Upper lobe of right lung (tissue), 1 donor: ENCODE results near the gene HDLBP. TPM values are rescaled to one million over a fixed set of nuclear protein-coding genes. Genes with fewer than 3 reads are reported as not detected.

Experiments
- ATAC-seq: fragments of 200-7000 bp; cut with Tn5 transposase; one replicate; pipeline ENCODE4 v1.9.1; 2020; ENCODE audit warnings: mild to moderate bottlenecking, moderate library complexity
- DNase-seq: peaks from one replicate; pipeline ENCODE4 v3.0.0-alpha.2; 2020
- H3K27ac ChIP-seq: fragments of 200-600 bp; one replicate; pipeline ENCODE4 v1.8.0; 2022
- H3K27me3 ChIP-seq: fragments of 200-600 bp; one replicate; pipeline ENCODE4 v1.8.0; 2022; ENCODE audit warnings: mild to moderate bottlenecking
- H3K36me3 ChIP-seq: fragments of 200-600 bp; one replicate; pipeline ENCODE4 v1.8.0; 2022
- H3K4me1 ChIP-seq: fragments of 200-600 bp; one replicate; pipeline ENCODE4 v1.8.0; 2022
- H3K4me3 ChIP-seq: fragments of 200-600 bp; one replicate; pipeline ENCODE4 v1.8.0; 2022; ENCODE audit warnings: mild to moderate bottlenecking
- H3K9me3 ChIP-seq: fragments of 200-600 bp; one replicate; pipeline ENCODE4 v1.8.0; 2022
- intact Hi-C: fragments of 100-400 bp; cut with DNase I; formaldehyde crosslinking; loops from one replicate; pipeline ENCODE4 v1.11.0; 2022
- total RNA-seq: library from RNA; stranded (reverse); fragmentation: NEBNext Ultra II Directional; extraction: Animal tissue kit (Norgen Biotek cat#: 25700); gene quantifications from one replicate; pipeline ENCODE4 v1.2.1, GENCODE V29; 2021
- TF ChIP-seq, protein P1 (sequence below): fragments of 200-600 bp; IDR thresholded peaks from one replicate; pipeline ENCODE4 v1.8.0; 2022; ENCODE audit warnings: antibody characterized with exemption
- donor health status: DM: no; HTN: yes; CAD: no; lungs with severe emphysema.

The HDLBP gene
- total RNA-seq, 1 donor from 2014 or later: 444 TPM

DNA sequence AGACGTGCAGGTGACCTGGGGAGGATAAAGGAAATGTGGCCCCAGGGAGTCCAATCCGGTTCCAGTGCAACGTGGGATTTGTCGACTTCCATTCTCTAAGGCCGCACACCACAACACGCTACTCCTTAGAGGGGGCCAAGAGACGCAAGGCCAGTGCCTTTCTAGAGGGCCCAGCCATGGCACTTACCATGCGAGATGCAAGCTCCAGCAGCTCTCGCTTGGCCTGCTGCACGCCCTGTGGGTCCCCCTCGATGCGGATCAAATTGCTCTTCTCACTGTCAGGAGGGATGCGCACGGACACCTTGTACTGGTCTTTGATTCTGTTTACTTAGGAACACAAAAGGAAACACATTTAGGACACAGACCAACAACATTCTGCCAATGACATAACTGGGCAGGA is 65.8 kb downstream of the HDLBP start:
- Histone ChIP-seq H3K4me3 (no peak overlapping the region), H3K9me3 (no peaks in the 10 kb centered on the region), H3K36me3 (peaks cover 100% of the 10 kb centered on the region), H3K27ac (no peak overlapping the region), H3K4me1 (no peaks in the 10 kb centered on the region), H3K27me3 (no peaks in the 10 kb centered on the region)
- TF ChIP-seq, protein P1, sequence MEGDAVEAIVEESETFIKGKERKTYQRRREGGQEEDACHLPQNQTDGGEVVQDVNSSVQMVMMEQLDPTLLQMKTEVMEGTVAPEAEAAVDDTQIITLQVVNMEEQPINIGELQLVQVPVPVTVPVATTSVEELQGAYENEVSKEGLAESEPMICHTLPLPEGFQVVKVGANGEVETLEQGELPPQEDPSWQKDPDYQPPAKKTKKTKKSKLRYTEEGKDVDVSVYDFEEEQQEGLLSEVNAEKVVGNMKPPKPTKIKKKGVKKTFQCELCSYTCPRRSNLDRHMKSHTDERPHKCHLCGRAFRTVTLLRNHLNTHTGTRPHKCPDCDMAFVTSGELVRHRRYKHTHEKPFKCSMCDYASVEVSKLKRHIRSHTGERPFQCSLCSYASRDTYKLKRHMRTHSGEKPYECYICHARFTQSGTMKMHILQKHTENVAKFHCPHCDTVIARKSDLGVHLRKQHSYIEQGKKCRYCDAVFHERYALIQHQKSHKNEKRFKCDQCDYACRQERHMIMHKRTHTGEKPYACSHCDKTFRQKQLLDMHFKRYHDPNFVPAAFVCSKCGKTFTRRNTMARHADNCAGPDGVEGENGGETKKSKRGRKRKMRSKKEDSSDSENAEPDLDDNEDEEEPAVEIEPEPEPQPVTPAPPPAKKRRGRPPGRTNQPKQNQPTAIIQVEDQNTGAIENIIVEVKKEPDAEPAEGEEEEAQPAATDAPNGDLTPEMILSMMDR: no peak
- DNase-seq (peak; percentile 25), ATAC-seq (no peak)
- intact Hi-C loops: no loop called here

DNA sequence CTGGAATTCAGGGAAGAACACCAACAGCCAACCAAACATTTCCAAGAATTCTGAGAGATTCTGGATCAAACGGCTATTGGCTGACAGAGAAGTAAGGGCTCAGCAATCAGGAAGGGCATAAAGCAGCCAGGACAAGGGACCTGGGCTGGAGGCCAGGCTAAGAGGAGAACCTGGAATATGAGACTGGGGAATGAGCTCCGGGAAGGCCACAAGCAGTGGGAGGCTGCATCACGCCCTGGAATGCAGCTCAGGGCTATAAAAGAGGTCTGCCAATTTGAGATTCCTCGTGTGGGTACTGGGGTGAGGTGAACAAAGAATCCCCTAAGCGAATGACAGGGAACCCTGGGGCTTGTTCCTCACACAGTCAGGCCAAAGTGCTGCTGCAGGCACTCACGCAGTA is 66.6 kb downstream of the HDLBP start:
- ATAC-seq (no peak), DNase-seq (no peak)
- TF ChIP-seq, protein P1: no peak
- Histone ChIP-seq H3K36me3 (peaks cover 100% of the 10 kb centered on the region), H3K27ac (no peak overlapping the region), H3K4me1 (no peaks in the 10 kb centered on the region), H3K4me3 (no peak overlapping the region), H3K9me3 (no peaks in the 10 kb centered on the region), H3K27me3 (no peaks in the 10 kb centered on the region)
- intact Hi-C loops: no loop called here

GRCh38 chr2:241248289-241248688 is 67.2 kb downstream of the HDLBP start:
- no peaks in the 10 kb centered on the region for H3K27me3 ChIP-seq
- H3K4me3 ChIP-seq: no peak overlapping the region
- H3K27ac ChIP-seq: no peak overlapping the region
- intact Hi-C loops: no loop called here
- no peak for DNase-seq
- no peak for ATAC-seq
- H3K9me3 ChIP-seq: no peaks in the 10 kb centered on the region
- TF ChIP-seq, protein P1: no peak
- H3K4me1 ChIP-seq: no peaks in the 10 kb centered on the region
- peaks cover 100% of the 10 kb centered on the region for H3K36me3 ChIP-seq

DNA sequence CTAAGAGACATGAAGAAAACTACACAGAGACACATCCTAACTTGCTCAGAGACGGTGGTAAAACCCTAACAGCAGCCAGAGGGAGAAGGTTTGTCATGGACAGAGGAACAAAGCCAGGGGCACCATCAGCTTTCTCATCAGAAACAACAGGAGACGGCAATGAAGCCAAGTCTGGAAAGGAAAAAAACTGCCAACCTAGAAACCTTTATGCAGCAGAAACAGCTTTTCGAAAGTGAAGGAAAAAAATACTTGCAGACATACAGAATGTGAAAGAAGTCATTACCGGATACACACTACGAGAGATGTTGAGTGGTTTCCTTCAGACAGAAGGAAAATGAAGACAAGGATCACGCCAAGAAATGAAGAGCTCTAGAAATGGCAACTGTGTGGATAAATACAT is 71.1 kb downstream of the HDLBP start:
- Histone ChIP-seq H3K27me3 (no peaks in the 10 kb centered on the region), H3K4me3 (no peak overlapping the region), H3K9me3 (no peaks in the 10 kb centered on the region), H3K4me1 (no peaks in the 10 kb centered on the region), H3K36me3 (peaks cover 99% of the 10 kb centered on the region), H3K27ac (no peak overlapping the region)
- ATAC-seq: no peak
- DNase-seq: no peak
- TF ChIP-seq, protein P1: no peak
- intact Hi-C loops: no loop called here

DNA sequence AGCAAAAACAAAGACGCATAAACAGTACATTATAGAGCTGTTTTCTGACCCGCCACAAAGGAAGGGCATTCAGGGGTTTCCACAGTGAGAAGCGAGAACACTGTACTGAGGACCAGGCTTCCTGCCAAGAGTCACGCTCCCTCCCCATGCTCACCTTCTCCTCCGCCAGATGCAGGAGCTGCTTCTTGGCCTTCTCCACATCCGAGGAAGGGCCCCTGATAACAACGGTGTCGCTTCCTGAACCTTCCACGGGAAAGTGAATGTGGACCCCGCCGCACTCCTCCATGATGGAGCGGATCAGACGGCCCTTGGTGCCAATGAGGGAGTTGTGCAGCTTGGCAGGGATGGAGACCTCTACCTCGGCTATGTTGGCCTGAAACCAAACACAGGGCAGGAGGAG is 73.2 kb downstream of the HDLBP start:
- Histone ChIP-seq H3K36me3 (peaks cover 99% of the 10 kb centered on the region), H3K27me3 (no peaks in the 10 kb centered on the region), H3K9me3 (no peaks in the 10 kb centered on the region), H3K4me1 (no peaks in the 10 kb centered on the region), H3K4me3 (no peak overlapping the region), H3K27ac (no peak overlapping the region)
- TF ChIP-seq, protein P1: no peak
- intact Hi-C loops: no loop called here
- ATAC-seq: no peak
- peak; percentile 43 for DNase-seq

DNA sequence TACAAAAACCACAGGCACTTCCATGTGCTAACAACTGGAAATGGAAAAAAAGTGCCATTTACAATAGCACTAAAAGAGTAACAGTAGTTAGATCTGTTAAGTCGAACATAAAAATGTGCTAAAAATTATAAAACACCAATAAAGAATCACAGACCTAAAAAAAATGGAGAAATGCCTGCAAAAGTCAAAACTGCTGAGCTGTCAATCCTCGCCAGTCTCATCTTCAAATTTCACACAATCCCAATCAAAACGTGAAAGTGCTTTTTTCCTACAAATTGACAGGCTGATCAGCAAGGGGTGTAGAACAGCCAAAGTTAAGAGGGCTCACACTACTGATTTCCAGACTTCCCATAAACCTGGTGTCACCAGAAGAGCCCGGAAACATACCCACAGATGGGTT is 73.8 kb downstream of the HDLBP start:
- Histone ChIP-seq H3K4me3 (no peak overlapping the region), H3K4me1 (no peaks in the 10 kb centered on the region), H3K36me3 (peaks cover 99% of the 10 kb centered on the region), H3K27ac (no peak overlapping the region), H3K27me3 (no peaks in the 10 kb centered on the region), H3K9me3 (no peaks in the 10 kb centered on the region)
- TF ChIP-seq, protein P1: no peak
- ATAC-seq: no peak
- intact Hi-C loops: no loop called here
- no peak for DNase-seq
